GM23248 (cell line): ENCODE measurements around the gene RPS15.

Experiments used
- EZH2 ChIP-seq: fragments of 200-600 bp; sonication (generic); IDR thresholded peaks from 2 replicates; pipeline ENCODE4 v1.6.1; 2018; ENCODE audit warnings: antibody characterized with exemption, mild to moderate bottlenecking; ENCODE audit not compliant: insufficient read depth, poor library complexity, severe bottlenecking
- EZH2phosphoT487 ChIP-seq: fragments of 200-600 bp; sonication (generic); IDR thresholded peaks from 2 replicates; pipeline ENCODE4 v1.6.1; 2018; ENCODE audit warnings: antibody characterized with exemption, moderate library complexity, mild to moderate bottlenecking, low read depth; ENCODE audit not compliant: insufficient read depth

GRCh38 chr19:1450735-1451731, 12.8 kb downstream of the RPS15 start:
- TF ChIP-seq EZH2 (no peak), EZH2phosphoT487 (no peak)
